HCT116 (cell line): ENCODE data around the gene LAMTOR4. TPM values are rescaled to one million over a fixed set of nuclear protein-coding genes. Genes with fewer than 3 reads are reported as not detected.

ENCODE experiments used
- ATAC-seq: fragments of 200-7000 bp; cut with Tn5 transposase; 2 replicates; pipeline ENCODE4 v1.9.1; 2020; ENCODE audit warnings: mild to moderate bottlenecking, moderate library complexity
- BruUV-seq: library from RNA; stranded (reverse); fragments of 400-500 nt; replicated peaks from 2 replicates; lab custom pipeline; 2021; lab: Mats Ljungman, UMichigan
- CTCF ChIA-PET: fragments of 300-600 bp; sonication (Branson Sonifier 250); formaldehyde crosslinking; loops from one replicate; lab custom pipeline; 2021; ENCODE audit warnings: antibody characterized with exemption; lab: Charles Lee
- POLR2A ChIA-PET: fragments of 300-600, 350-600 bp; sonication (Branson Sonifier 250); formaldehyde crosslinking; loops from one replicate; lab custom pipeline; 2021; ENCODE audit warnings: antibody characterized with exemption; lab: Charles Lee
- RAD21 ChIA-PET, 2 experiments: fragments of 300-600 bp; sonication (Branson Sonifier 250); formaldehyde crosslinking; loops; one replicate each; lab custom pipeline; 2023; ENCODE audit warnings: low total read pairs in 2 of 2; ENCODE audit not compliant: uncharacterized antibody in 2 of 2, unreplicated experiment in 2 of 2, low non-redundant PET in 1 of 2; lab: Charles Lee
- DNase-seq: peaks from one replicate; pipeline ENCODE4 v3.0.0-alpha.2; 2010; ENCODE audit warnings: low read depth, low spot score
- H2AFZ ChIP-seq: fragments of 200-600 bp; shearing (Covaris generic), sonication (generic); 2 replicates; pipeline ENCODE4 v1.6.1; 2017; ENCODE audit warnings: low read depth, mixed run types, mixed read lengths, antibody characterized with exemption, low read length; ENCODE audit not compliant: poor library complexity, severe bottlenecking
- H3K27ac ChIP-seq: 2 replicates; pipeline ENCODE4 v1.5.1; 2012; ENCODE audit warnings: low read depth, low read length
- H3K27me3 ChIP-seq: fragments of 200-600 bp; sonication (generic); 2 replicates; pipeline ENCODE4 v1.6.1; 2016; ENCODE audit warnings: mixed run types, low read length, mixed read lengths; ENCODE audit not compliant: insufficient read depth
- H3K36me3 ChIP-seq, 2 experiments: fragments of 200-500 bp in 1 of 2; fragments of 200-600 bp in 1 of 2; sonication (Bioruptor generic) in 1 of 2; sonication (generic) in 1 of 2; 2 replicates each; pipeline versions ENCODE4 v1.5.1 to v1.6.1; 2014 to 2016; ENCODE audit warnings: low read length in 2 of 2, inconsistent platforms in 1 of 2, mixed read lengths in 1 of 2, mixed run types in 1 of 2; ENCODE audit not compliant: insufficient read depth in 2 of 2, control insufficient read depth in 1 of 2
- H3K4me1 ChIP-seq, 2 experiments: fragments of 200-600 bp in 1 of 2; sonication (generic) in 1 of 2; 2 replicates each; pipeline versions ENCODE4 v1.5.1 to v1.6.1; 2012 to 2017; ENCODE audit warnings: low read length in 2 of 2, inconsistent platforms in 1 of 2, mild to moderate bottlenecking in 1 of 2, mixed read lengths in 1 of 2, mixed run types in 1 of 2, moderate library complexity in 1 of 2; ENCODE audit not compliant: insufficient read depth in 2 of 2, control insufficient read depth in 1 of 2
- H3K4me2 ChIP-seq: fragments of 200-600 bp; sonication (generic); 2 replicates; pipeline ENCODE4 v1.6.1; 2017; ENCODE audit warnings: mixed run types, low read length, mixed read lengths
- H3K4me3 ChIP-seq, 2 experiments: fragments of 200-600 bp in 1 of 2; sonication (generic) in 1 of 2; replicated peaks in 1 of 2; 2 replicates each; pipeline ENCODE4 v1.5.1; 2011 to 2016; ENCODE audit warnings: low read length in 2 of 2, control low read depth in 1 of 2, low read depth in 1 of 2, mild to moderate bottlenecking in 1 of 2, mixed read lengths in 1 of 2, mixed run types in 1 of 2
- H3K79me2 ChIP-seq: fragments of 200-600 bp; sonication (generic); 2 replicates; pipeline ENCODE4 v1.6.1; 2017; ENCODE audit warnings: mild to moderate bottlenecking, mixed run types, low read length, moderate library complexity, mixed read lengths; ENCODE audit not compliant: insufficient read depth
- H3K9ac ChIP-seq: fragments of 200-600 bp; sonication (generic); 2 replicates; pipeline ENCODE4 v1.6.1; 2016; ENCODE audit warnings: low read length, mixed read lengths
- H3K9me2 ChIP-seq: fragments of 200-600 bp; sonication (generic), shearing (Covaris generic); 2 replicates; pipeline ENCODE4 v1.6.1; 2017; ENCODE audit warnings: mixed run types, mild to moderate bottlenecking, moderate library complexity; ENCODE audit not compliant: insufficient read depth
- H3K9me3 ChIP-seq, 2 experiments: fragments of 200-500 bp in 1 of 2; fragments of 200-600 bp in 1 of 2; sonication (Bioruptor generic) in 1 of 2; sonication (generic) in 1 of 2; 2 replicates each; pipeline ENCODE4 v1.6.1; 2014 to 2017; ENCODE audit warnings: low read length in 2 of 2, mixed read lengths in 2 of 2, inconsistent platforms in 1 of 2, low read depth in 1 of 2, mild to moderate bottlenecking in 1 of 2, mixed run types in 1 of 2, moderate library complexity in 1 of 2; ENCODE audit not compliant: control insufficient read depth in 1 of 2, insufficient read depth in 1 of 2
- H4K20me1 ChIP-seq: fragments of 200-600 bp; sonication (generic), shearing (Covaris generic); 2 replicates; pipeline ENCODE4 v1.6.1; 2017; ENCODE audit warnings: mixed run types, mild to moderate bottlenecking, moderate library complexity; ENCODE audit not compliant: insufficient read depth
- CEBPB ChIP-seq: IDR thresholded peaks from 2 replicates; pipeline ENCODE4 v1.6.1; 2012; ENCODE audit warnings: low read depth
- EGR1 ChIP-seq: IDR thresholded peaks from 2 replicates; pipeline ENCODE4 v1.6.1; 2012; ENCODE audit warnings: low read depth
- FOSL1 ChIP-seq: IDR thresholded peaks from 2 replicates; pipeline ENCODE4 v1.6.1; 2012; ENCODE audit warnings: low read depth
- RAD21 ChIP-seq: IDR thresholded peaks from 2 replicates; pipeline ENCODE4 v1.6.1; 2012; ENCODE audit warnings: low read depth, mild to moderate bottlenecking
- SP1 ChIP-seq: IDR thresholded peaks from 2 replicates; pipeline ENCODE4 v1.6.1; 2012; ENCODE audit warnings: low read depth
- SRF ChIP-seq: IDR thresholded peaks from 2 replicates; pipeline ENCODE4 v1.6.1; 2012; ENCODE audit warnings: low read depth
- YY1 ChIP-seq: IDR thresholded peaks from 2 replicates; pipeline ENCODE4 v1.6.1; 2011; ENCODE audit warnings: low read length, low read depth, moderate library complexity, mild to moderate bottlenecking; ENCODE audit not compliant: insufficient replicate concordance; ENCODE audit errors: extremely low read depth
- ZFX ChIP-seq: fragments of 450-650 bp; IDR thresholded peaks from 2 replicates; pipeline ENCODE4 v1.6.1; 2017
- intact Hi-C: fragments of 100-400 bp; cut with micrococcal nuclease; formaldehyde crosslinking; loops from 2 replicates; pipeline ENCODE4 v1.10.0; 2022
- total RNA-seq: library from RNA; stranded (reverse); gene quantifications from one replicate; pipeline ENCODE4 v1.2.1, GENCODE V29; 2021; ENCODE audit not compliant: unreplicated experiment
- TF ChIP-seq, protein P1 (sequence below), 3 experiments: fragments of 200-600 bp in 1 of 3; sonication (generic) in 1 of 3; IDR thresholded peaks in 2 of 3; conservative IDR thresholded peaks in 1 of 3; 2 replicates each; pipeline ENCODE4 v1.5.1; 2012 to 2017; ENCODE audit warnings: low read depth in 2 of 3, low read length in 2 of 3, antibody characterized with exemption in 1 of 3, borderline replicate concordance in 1 of 3, control low read depth in 1 of 3, mild to moderate bottlenecking in 1 of 3, mixed read lengths in 1 of 3, mixed run types in 1 of 3, moderate library complexity in 1 of 3; ENCODE audit not compliant: insufficient read depth in 1 of 3
- TF ChIP-seq, protein P2 (sequence below): IDR thresholded peaks from 2 replicates; pipeline ENCODE4 v1.6.1; 2012
- TF ChIP-seq, protein P3 (sequence below): IDR thresholded peaks from 2 replicates; pipeline ENCODE4 v1.6.1; 2012; ENCODE audit warnings: low read depth

The LAMTOR4 gene
- total RNA-seq, 1 experiment from 2014 or later: 152 TPM

DNA sequence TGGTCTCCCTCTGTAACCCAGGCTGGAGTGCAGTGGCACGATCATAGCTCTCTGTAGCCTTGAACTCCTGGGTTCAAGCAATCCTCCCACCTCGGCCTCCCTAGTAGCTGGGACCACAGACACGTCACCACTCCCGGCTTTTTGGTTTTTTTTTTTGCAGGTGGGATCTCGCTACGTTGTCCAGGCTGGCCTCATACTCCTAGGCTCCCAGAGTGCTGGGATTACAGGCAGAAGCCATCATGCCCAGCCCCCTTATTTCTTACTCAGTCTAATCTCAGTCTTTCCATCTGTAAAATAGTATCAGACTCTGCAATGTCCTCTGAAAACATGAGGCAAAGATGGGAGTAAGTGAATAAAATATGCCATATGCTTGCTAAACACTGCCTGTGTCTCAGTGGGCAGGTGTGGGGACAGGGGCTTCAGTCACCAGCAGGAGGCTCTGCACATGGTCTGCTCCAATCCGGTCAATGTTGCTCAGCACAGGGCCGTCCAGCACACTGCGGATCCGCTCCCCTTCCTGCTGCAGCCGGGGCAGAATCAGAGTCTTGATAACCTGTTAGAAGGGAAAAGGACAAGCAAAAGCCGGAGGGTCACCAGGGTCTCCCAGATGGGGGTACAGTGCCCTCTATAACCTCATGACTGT is 39.1 kb upstream of the LAMTOR4 start:
- Histone ChIP-seq H3K9me2 (no peaks in the 10 kb centered on the region), H3K4me1 (no peaks in the 10 kb centered on the region), H3K4me3 (no peak overlapping the region), H3K9me3 (no peaks in the 10 kb centered on the region), H3K27ac (no peak overlapping the region), H3K79me2 (no peaks in the 10 kb centered on the region), H3K9ac (no peak overlapping the region), H4K20me1 (no peaks in the 10 kb centered on the region), H3K36me3 (peaks cover 3 to 28% of the 10 kb centered on the region in 2 experiments; a peak in 3 of 4 replicates), H2AFZ (no peak overlapping the region), H3K27me3 (no peaks in the 10 kb centered on the region), H3K4me2 (no peak overlapping the region)
- ATAC-seq (peak; percentile 63), DNase-seq (no peak)
- intact Hi-C loops: no loop called here
- ChIA-PET POLR2A (no interaction called here), CTCF (no interaction called here), RAD21 (no interaction called here)
- TF ChIP-seq SP1 (no peak), CEBPB (no peak)
- TF ChIP-seq, protein P1, sequence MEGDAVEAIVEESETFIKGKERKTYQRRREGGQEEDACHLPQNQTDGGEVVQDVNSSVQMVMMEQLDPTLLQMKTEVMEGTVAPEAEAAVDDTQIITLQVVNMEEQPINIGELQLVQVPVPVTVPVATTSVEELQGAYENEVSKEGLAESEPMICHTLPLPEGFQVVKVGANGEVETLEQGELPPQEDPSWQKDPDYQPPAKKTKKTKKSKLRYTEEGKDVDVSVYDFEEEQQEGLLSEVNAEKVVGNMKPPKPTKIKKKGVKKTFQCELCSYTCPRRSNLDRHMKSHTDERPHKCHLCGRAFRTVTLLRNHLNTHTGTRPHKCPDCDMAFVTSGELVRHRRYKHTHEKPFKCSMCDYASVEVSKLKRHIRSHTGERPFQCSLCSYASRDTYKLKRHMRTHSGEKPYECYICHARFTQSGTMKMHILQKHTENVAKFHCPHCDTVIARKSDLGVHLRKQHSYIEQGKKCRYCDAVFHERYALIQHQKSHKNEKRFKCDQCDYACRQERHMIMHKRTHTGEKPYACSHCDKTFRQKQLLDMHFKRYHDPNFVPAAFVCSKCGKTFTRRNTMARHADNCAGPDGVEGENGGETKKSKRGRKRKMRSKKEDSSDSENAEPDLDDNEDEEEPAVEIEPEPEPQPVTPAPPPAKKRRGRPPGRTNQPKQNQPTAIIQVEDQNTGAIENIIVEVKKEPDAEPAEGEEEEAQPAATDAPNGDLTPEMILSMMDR (IDR thresholded peaks at IDR 0.05 in 2 of 3, conservative IDR thresholded peaks at IDR 0.05 in 1 of 3; ENCODE audit: borderline replicate concordance in 1 of 3, insufficient read depth in 1 of 3, low read depth in 2 of 3, low read length in 2 of 3): peak in 2 of 3 experiments; percentile 24 to 31; a peak in 2 of 6 replicates
- BruUV-seq: no TSS peak

DNA sequence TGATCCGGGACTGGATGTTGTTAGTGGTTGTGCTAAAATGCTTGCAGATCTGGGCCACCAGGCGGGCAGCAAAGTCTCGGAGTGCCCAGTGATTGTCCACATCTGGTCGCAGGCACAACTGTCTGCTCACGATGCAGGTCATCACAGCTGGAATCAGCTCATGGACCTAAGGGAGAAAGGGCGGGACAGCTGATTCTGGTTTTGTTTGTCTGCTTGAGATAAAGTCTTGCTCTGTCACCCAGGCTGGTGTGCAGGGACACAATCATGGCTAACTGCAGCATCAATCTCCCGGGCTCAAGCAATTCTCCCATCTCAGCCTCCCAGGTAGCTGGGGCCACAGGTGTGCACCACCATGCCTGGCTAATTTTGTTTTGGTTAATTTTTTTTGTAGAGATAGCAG is 37.6 kb upstream of the LAMTOR4 start:
- Histone ChIP-seq H3K9me3 (no peaks in the 10 kb centered on the region), H2AFZ (no peak overlapping the region), H3K79me2 (no peaks in the 10 kb centered on the region), H3K4me1 (no peaks in the 10 kb centered on the region), H3K9ac (no peak overlapping the region), H3K27me3 (no peaks in the 10 kb centered on the region), H3K4me2 (no peak overlapping the region), H3K36me3 (peaks cover 3 to 23% of the 10 kb centered on the region in 2 experiments; a peak in 3 of 4 replicates), H3K27ac (no peak overlapping the region), H4K20me1 (no peaks in the 10 kb centered on the region), H3K9me2 (no peaks in the 10 kb centered on the region), H3K4me3 (no peak overlapping the region)
- RAD21 ChIA-PET: no interaction called here
- CTCF ChIA-PET: no interaction called here
- no TSS peak for BruUV-seq
- intact Hi-C loops: no loop called here
- DNase-seq: no peak
- POLR2A ChIA-PET: no interaction called here
- ATAC-seq: no peak
- TF ChIP-seq, protein P2, sequence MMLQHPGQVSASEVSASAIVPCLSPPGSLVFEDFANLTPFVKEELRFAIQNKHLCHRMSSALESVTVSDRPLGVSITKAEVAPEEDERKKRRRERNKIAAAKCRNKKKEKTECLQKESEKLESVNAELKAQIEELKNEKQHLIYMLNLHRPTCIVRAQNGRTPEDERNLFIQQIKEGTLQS: no peak
- TF ChIP-seq SRF: no peak
- TF ChIP-seq, protein P3, sequence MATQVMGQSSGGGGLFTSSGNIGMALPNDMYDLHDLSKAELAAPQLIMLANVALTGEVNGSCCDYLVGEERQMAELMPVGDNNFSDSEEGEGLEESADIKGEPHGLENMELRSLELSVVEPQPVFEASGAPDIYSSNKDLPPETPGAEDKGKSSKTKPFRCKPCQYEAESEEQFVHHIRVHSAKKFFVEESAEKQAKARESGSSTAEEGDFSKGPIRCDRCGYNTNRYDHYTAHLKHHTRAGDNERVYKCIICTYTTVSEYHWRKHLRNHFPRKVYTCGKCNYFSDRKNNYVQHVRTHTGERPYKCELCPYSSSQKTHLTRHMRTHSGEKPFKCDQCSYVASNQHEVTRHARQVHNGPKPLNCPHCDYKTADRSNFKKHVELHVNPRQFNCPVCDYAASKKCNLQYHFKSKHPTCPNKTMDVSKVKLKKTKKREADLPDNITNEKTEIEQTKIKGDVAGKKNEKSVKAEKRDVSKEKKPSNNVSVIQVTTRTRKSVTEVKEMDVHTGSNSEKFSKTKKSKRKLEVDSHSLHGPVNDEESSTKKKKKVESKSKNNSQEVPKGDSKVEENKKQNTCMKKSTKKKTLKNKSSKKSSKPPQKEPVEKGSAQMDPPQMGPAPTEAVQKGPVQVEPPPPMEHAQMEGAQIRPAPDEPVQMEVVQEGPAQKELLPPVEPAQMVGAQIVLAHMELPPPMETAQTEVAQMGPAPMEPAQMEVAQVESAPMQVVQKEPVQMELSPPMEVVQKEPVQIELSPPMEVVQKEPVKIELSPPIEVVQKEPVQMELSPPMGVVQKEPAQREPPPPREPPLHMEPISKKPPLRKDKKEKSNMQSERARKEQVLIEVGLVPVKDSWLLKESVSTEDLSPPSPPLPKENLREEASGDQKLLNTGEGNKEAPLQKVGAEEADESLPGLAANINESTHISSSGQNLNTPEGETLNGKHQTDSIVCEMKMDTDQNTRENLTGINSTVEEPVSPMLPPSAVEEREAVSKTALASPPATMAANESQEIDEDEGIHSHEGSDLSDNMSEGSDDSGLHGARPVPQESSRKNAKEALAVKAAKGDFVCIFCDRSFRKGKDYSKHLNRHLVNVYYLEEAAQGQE: no peak
- TF ChIP-seq EGR1: no peak
- TF ChIP-seq SP1: no peak
- TF ChIP-seq ZFX: no peak
- TF ChIP-seq RAD21: no peak
- TF ChIP-seq, protein P1 (IDR thresholded peaks at IDR 0.05 in 2 of 3, conservative IDR thresholded peaks at IDR 0.05 in 1 of 3; ENCODE audit: borderline replicate concordance in 1 of 3, insufficient read depth in 1 of 3, low read depth in 2 of 3, low read length in 2 of 3): no peak
- TF ChIP-seq YY1: no peak
- TF ChIP-seq FOSL1: no peak
